Activated CD8-positive, alpha-beta T cell treated with anti-CD3 and anti-CD28 coated beads for 36 hours (primary cell): ENCODE results near the gene RAB31. TPM values are rescaled to one million over a fixed set of nuclear protein-coding genes. Genes with fewer than 3 reads are reported as not detected.

Experiments used
- ATAC-seq: fragments of 200-7000 bp; cut with Tn5 transposase; one replicate; pipeline ENCODE4 v1.10.0; 2021; ENCODE audit warnings: mild to moderate bottlenecking, moderate library complexity
- CTCF ChIA-PET: fragments of 350-600 bp; sonication (Branson Sonifier 250); formaldehyde crosslinking; loops from one replicate; lab custom pipeline; 2021; ENCODE audit warnings: antibody characterized with exemption; lab: Charles Lee
- POLR2A ChIA-PET: fragments of 350-600 bp; sonication (Branson Sonifier 250); formaldehyde crosslinking; loops from one replicate; lab custom pipeline; 2021; ENCODE audit warnings: antibody characterized with exemption; lab: Charles Lee
- DNase-seq: peaks from one replicate; pipeline ENCODE4 v3.0.0-alpha.2; 2020
- H3K27ac Mint-ChIP-seq: one replicate; pipeline ENCODE4 v1.8.0; 2021; ENCODE audit warnings: mild to moderate bottlenecking, mixed read lengths
- H3K27me3 Mint-ChIP-seq: one replicate; pipeline ENCODE4 v1.8.0; 2021; ENCODE audit warnings: mixed read lengths
- H3K36me3 Mint-ChIP-seq: one replicate; pipeline ENCODE4 v1.8.0; 2021; ENCODE audit warnings: low read depth, mixed read lengths
- H3K4me1 Mint-ChIP-seq: one replicate; pipeline ENCODE4 v1.8.0; 2021; ENCODE audit warnings: low read depth, mixed read lengths
- H3K4me3 Mint-ChIP-seq: one replicate; pipeline ENCODE4 v1.8.0; 2021; ENCODE audit warnings: mild to moderate bottlenecking, moderate library complexity, mixed read lengths
- H3K9me3 Mint-ChIP-seq: one replicate; pipeline ENCODE4 v1.8.0; 2021; ENCODE audit warnings: mixed read lengths
- intact Hi-C: fragments of 100-400 bp; cut with micrococcal nuclease; formaldehyde crosslinking; loops from one replicate; pipeline ENCODE4 v1.10.0; 2022
- total RNA-seq, 2 experiments: library from RNA; stranded (reverse); gene quantifications; one replicate each; pipeline ENCODE4 v1.2.3, GENCODE V29; 2021
- TF ChIP-seq, protein P1 (sequence below): fragments of 200-600 bp; IDR thresholded peaks from one replicate; pipeline ENCODE4 v1.8.0; 2022; ENCODE audit warnings: antibody characterized with exemption, mild to moderate bottlenecking

Gene RAB31
- total RNA-seq, 2 experiments from 2014 or later = 0.45 to 0.76 TPM

DNA sequence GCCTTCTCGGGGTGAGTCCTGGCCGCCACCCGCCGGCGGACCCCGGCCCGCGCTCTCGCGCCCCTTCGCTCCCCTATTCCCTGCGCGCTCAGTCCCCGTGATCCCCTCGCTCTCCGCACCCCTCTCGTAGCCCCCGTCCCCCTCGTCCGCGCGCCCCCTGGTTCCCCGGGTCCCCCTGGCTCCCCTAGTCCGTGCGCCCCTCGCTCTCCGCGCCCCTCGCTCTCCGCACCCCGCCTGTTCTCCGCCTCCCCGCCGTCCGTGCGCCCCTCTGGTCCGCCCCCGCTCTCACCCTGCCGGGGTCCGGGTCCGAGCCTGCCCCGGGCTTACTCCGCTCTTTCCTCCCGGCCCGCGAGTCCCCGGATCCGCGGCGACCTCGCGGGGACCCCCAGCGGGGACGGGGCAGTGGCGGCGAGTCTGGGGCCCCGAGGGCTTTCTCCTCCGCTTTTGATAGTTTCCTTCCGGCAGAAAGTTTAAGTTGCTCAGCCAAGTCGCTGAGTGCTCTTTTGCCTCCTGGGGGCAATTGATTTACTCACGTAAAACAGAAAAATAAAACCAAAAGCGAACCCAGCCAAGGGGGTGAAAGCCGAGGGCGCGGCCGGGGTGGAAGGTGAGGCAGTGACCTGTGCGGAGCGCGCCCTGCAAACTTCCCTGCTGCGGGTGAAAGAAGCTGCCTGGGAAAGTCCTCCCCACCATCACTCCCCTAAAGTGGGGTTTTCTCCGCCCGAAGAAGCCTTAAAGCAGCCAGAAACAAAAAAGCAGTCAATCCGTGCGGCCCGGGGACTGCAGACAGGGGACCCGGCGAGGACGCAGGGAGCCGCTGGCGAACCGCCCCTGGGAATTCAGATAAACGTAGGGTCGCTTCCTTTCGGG lies 568 bp downstream of the RAB31 start:
- peaks cover 74% of the 10 kb centered on the region for H3K27me3 Mint-ChIP-seq
- H3K27ac Mint-ChIP-seq = no peak overlapping the region
- H3K4me3 Mint-ChIP-seq = peak overlapping the region; percentile 72
- no peaks in the 10 kb centered on the region for H3K9me3 Mint-ChIP-seq
- TF ChIP-seq, protein P1, sequence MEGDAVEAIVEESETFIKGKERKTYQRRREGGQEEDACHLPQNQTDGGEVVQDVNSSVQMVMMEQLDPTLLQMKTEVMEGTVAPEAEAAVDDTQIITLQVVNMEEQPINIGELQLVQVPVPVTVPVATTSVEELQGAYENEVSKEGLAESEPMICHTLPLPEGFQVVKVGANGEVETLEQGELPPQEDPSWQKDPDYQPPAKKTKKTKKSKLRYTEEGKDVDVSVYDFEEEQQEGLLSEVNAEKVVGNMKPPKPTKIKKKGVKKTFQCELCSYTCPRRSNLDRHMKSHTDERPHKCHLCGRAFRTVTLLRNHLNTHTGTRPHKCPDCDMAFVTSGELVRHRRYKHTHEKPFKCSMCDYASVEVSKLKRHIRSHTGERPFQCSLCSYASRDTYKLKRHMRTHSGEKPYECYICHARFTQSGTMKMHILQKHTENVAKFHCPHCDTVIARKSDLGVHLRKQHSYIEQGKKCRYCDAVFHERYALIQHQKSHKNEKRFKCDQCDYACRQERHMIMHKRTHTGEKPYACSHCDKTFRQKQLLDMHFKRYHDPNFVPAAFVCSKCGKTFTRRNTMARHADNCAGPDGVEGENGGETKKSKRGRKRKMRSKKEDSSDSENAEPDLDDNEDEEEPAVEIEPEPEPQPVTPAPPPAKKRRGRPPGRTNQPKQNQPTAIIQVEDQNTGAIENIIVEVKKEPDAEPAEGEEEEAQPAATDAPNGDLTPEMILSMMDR = no peak
- intact Hi-C loops = no loop called here
- POLR2A ChIA-PET = interaction anchor here (1.0 kb wide), 1 partner anchor 92 kb away, joined by 4 read pairs; no protein-coding TSS in a partner anchor
- H3K36me3 Mint-ChIP-seq = no peaks in the 10 kb centered on the region
- DNase-seq (peak; percentile 25), ATAC-seq (no peak)
- H3K4me1 Mint-ChIP-seq = peaks cover 19% of the 10 kb centered on the region
- CTCF ChIA-PET = no interaction called here

DNA sequence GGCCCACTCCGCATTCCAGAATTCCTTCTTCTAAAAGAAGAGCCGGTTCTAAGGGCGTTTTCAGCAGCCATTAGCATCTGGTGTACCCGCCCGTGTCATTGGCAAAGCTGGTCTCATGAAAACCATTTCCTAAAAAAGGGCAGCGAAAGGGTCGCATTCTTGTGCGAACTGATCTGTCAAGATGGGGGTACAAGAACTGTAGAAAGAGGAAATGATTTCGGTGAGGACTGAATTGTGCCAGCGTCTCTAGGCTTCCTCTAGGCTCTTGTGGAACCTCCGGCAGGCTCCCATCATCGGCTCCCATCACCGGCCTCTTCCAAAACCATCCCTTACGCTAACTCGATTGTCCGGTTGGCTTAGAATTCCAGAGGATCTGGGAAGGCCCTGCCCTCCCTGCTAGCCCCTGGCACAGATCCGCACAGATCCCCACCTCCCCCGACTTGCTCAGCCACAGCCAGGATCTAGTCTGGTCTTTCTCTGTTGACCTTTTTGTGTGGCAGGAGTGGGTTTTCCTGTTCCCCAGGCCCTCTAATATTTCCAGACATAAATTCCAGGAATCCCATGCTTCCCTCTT lies 1.3 kb downstream of the RAB31 start:
- ATAC-seq = no peak
- H3K27ac Mint-ChIP-seq = no peak overlapping the region
- intact Hi-C loops = no loop called here
- DNase-seq = no peak
- ChIA-PET POLR2A (no interaction called here), CTCF (no interaction called here)
- TF ChIP-seq, protein P1 = no peak
- peaks cover 17% of the 10 kb centered on the region for H3K4me1 Mint-ChIP-seq
- no peaks in the 10 kb centered on the region for H3K9me3 Mint-ChIP-seq
- peaks cover 70% of the 10 kb centered on the region for H3K27me3 Mint-ChIP-seq
- H3K4me3 Mint-ChIP-seq = peak overlapping the region; percentile 72
- no peaks in the 10 kb centered on the region for H3K36me3 Mint-ChIP-seq

DNA sequence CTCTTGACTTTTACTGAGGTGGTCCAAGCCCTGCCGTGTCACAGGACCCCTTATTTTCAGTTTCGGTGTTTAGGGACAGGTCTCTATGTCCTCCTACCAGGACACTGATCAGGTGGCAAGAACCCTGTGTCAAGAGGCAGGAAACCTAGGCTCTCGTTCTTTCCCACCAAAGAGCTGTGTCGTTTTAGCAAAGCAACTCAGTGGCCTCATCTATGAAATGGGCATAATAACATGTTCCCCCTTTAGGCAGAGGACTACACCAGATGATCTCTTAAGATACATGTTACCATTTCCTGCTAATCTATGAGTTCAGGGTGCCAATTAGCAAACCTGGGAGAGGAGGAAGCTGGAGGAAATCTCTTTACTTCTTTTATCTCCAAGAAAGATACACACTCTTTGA lies 1.9 kb downstream of the RAB31 start:
- no peak for ATAC-seq
- POLR2A ChIA-PET = no interaction called here
- intact Hi-C loops = no loop called here
- DNase-seq = no peak
- Mint-ChIP-seq H3K27ac (no peak overlapping the region), H3K27me3 (peaks cover 72% of the 10 kb centered on the region), H3K36me3 (no peaks in the 10 kb centered on the region), H3K4me1 (peaks cover 16% of the 10 kb centered on the region), H3K4me3 (peak overlapping the region; percentile 72), H3K9me3 (no peaks in the 10 kb centered on the region)
- TF ChIP-seq, protein P1 = no peak
- CTCF ChIA-PET = no interaction called here

DNA sequence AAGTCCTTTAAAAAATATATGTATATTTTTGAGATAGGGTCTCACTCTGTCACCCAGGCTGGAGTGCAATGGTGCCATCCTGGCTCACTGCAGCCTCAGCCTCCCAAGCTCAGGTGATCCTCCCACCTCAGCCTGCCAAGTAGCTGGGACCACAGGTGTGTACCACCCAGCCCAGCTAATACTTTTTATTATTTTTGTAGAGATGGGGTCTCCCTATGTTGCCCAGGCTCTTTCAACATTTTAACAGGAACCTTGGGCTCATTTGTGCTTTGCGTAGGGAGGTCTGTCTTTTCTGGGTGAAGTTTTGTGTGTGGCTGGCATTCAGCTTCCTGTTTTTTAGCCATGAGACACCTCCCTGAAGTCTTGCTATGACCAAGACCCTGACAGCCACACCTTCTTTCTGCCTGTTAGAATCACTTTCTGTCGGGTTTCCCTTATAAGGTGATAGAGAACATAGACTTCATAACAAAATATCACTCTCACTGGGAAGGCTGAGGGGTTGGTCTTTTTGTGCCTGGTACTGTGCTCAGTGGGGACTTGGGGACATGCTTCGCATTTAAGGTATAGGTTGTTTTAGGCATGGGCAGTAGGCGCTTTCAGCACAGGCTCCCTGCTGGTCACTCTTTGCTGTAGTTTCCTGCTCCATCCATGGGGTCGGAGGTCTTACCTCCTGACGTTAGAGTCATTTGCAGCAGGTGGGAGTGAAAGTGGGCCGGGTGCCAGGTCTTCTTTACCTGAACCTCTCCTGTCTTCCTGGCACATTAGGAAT lies 3.4 kb downstream of the RAB31 start:
- Mint-ChIP-seq H3K36me3 (no peaks in the 10 kb centered on the region), H3K27me3 (peaks cover 63% of the 10 kb centered on the region), H3K9me3 (no peaks in the 10 kb centered on the region), H3K4me3 (no peak overlapping the region), H3K27ac (no peak overlapping the region), H3K4me1 (peaks cover 16% of the 10 kb centered on the region)
- intact Hi-C loops = no loop called here
- POLR2A ChIA-PET = interaction anchor here (0.6 to 1.3 kb wide), 2 partner anchors 20 to 190 kb away, joined by 3 read pairs; no protein-coding TSS in a partner anchor
- TF ChIP-seq, protein P1 = no peak
- DNase-seq (peak; percentile 53), ATAC-seq (peak; percentile 74)
- CTCF ChIA-PET = no interaction called here
